Mesothelial cell of epicardium (in vitro differentiated cells): Measurements from ENCODE around the gene FER. TPM values are rescaled to one million over a fixed set of nuclear protein-coding genes. Genes with fewer than 3 reads are reported as not detected.

Source experiments
- DNase-seq, 2 experiments: peaks; one replicate each; pipeline ENCODE4 v3.0.0; 2021; ENCODE audit warnings: low spot score in 2 of 2; ENCODE audit not compliant: unreplicated experiment in 2 of 2
- H3K27ac Mint-ChIP-seq: 2 replicates; pipeline ENCODE4 v1.8.0; 2021; ENCODE audit warnings: mixed read lengths
- H3K27me3 Mint-ChIP-seq: 2 replicates; pipeline ENCODE4 v1.8.0; 2021; ENCODE audit warnings: low read depth, mixed read lengths
- H3K36me3 Mint-ChIP-seq: 2 replicates; pipeline ENCODE4 v1.8.0; 2021; ENCODE audit warnings: mixed read lengths
- H3K4me1 Mint-ChIP-seq: 2 replicates; pipeline ENCODE4 v1.8.0; 2021; ENCODE audit warnings: mixed read lengths
- H3K4me3 Mint-ChIP-seq: 2 replicates; pipeline ENCODE4 v1.8.0; 2021; ENCODE audit warnings: mild to moderate bottlenecking, moderate library complexity, mixed read lengths
- H3K9me3 Mint-ChIP-seq: 2 replicates; pipeline ENCODE4 v1.8.0; 2021; ENCODE audit warnings: mixed read lengths
- CTCF ChIP-seq: fragments of 200-600 bp; sonication (generic); IDR thresholded peaks from one replicate; pipeline ENCODE4 v1.5.0; 2021; ENCODE audit warnings: antibody characterized with exemption; ENCODE audit not compliant: unreplicated experiment
- total RNA-seq: library from RNA; stranded (reverse); gene quantifications from 3 replicates; pipeline ENCODE4 v1.2.1, GENCODE V29; 2021

Gene FER
- total RNA-seq, 1 donor from 2014 or later = 44.3 TPM

- Mint-ChIP-seq H3K9me3 (peaks cover 12% of the 10 kb centered on the region), H3K36me3 (no peaks in the 10 kb centered on the region), H3K27me3 (no peaks in the 10 kb centered on the region), H3K4me1 (peaks cover 8% of the 10 kb centered on the region), H3K4me3 (no peak overlapping the region), H3K27ac (no peak overlapping the region)
- no peak for DNase-seq
- TF ChIP-seq CTCF = no peak
These were observed 482.7 kb downstream of the FER start for GRCh38 chr5:109230369-109230768.

DNA sequence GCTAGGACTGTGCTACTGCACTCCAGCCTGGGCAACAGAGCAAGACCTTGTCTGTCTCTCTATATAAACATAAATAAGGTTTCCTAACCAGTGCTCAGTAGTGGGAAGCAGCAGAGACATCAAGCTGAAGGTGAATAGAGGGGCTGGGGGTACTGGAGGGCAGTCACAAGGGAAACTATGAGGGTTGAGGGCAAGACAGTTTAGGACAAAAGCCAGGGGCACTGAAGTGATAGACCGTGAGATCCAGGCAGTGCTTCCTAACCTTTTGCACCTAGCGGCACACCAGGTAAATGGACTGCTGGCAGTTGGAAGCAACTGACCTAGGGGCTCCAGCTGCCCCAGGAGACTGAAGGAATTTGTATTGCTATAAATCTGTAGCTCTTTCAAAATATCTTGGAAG, 483.6 kb downstream of the FER start:
- no peak for DNase-seq
- peaks cover 18% of the 10 kb centered on the region for H3K9me3 Mint-ChIP-seq
- H3K4me3 Mint-ChIP-seq = no peak overlapping the region
- no peak for TF ChIP-seq CTCF
- peaks cover 5% of the 10 kb centered on the region for H3K36me3 Mint-ChIP-seq
- H3K27ac Mint-ChIP-seq = no peak overlapping the region
- H3K4me1 Mint-ChIP-seq = no peaks in the 10 kb centered on the region
- H3K27me3 Mint-ChIP-seq = no peaks in the 10 kb centered on the region

DNA sequence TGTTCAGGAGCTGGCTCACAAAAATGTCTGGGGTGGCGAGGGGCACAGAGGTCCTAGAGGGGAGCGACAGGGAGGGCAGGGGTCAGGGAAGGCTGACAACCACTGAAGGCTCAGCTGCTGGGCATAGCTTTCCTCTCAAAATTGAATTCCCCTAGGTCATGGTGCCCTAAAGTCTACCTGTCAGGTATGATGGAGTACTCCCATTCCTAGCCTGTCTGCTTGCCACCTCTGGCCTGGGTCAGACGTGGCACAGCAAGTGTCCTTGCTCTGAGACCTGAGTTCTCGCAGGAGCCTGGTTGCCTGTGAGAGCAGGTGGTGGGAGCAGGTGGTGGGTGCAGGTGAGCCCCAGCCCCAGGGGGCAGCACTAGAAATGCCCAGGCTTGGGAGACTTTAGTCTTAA, 486.7 kb downstream of the FER start:
- Mint-ChIP-seq H3K36me3 (peaks cover 5% of the 10 kb centered on the region), H3K9me3 (peaks cover 19% of the 10 kb centered on the region), H3K4me1 (peaks cover 2% of the 10 kb centered on the region), H3K4me3 (no peak overlapping the region), H3K27me3 (no peaks in the 10 kb centered on the region), H3K27ac (no peak overlapping the region)
- TF ChIP-seq CTCF = no peak
- DNase-seq = no peak

GRCh38 chr5:109239456-109239855, 491.8 kb downstream of the FER start:
- H3K36me3 Mint-ChIP-seq = peaks cover 5% of the 10 kb centered on the region
- H3K4me3 Mint-ChIP-seq = no peak overlapping the region
- peaks cover 15% of the 10 kb centered on the region for H3K4me1 Mint-ChIP-seq
- peaks cover 2% of the 10 kb centered on the region for H3K27me3 Mint-ChIP-seq
- H3K9me3 Mint-ChIP-seq = peaks cover 13% of the 10 kb centered on the region
- TF ChIP-seq CTCF = no peak
- no peak overlapping the region for H3K27ac Mint-ChIP-seq
- no peak for DNase-seq

DNA sequence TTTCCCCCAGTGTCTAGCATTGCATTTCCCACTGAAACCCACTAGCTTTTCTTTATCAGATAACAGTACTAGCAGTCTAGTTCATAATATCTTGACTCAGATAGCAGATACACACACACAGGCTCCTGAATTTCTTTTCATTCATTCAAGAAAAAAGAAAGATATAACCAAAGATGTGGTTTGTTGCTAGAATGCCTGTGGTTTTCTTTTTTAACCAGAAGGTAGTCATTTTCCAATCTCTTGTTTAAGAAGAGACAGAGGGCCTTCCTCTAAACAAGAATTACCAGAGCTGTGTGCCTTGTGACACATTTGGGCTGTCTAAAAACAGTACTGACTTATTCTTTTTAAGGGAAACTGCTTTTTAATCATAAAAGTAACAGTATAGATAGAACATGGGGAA, 494.8 kb downstream of the FER start:
- H3K4me3 Mint-ChIP-seq = no peak overlapping the region
- no peak overlapping the region for H3K27ac Mint-ChIP-seq
- no peak for TF ChIP-seq CTCF
- peaks cover 15% of the 10 kb centered on the region for H3K4me1 Mint-ChIP-seq
- DNase-seq = no peak
- peaks cover 17% of the 10 kb centered on the region for H3K9me3 Mint-ChIP-seq
- H3K36me3 Mint-ChIP-seq = peaks cover 4% of the 10 kb centered on the region
- peaks cover 2% of the 10 kb centered on the region for H3K27me3 Mint-ChIP-seq

GRCh38 chr5:109246395-109246794, 498.7 kb downstream of the FER start:
- DNase-seq = no peak
- Mint-ChIP-seq H3K4me1 (peaks cover 12% of the 10 kb centered on the region), H3K36me3 (peaks cover 4% of the 10 kb centered on the region), H3K4me3 (no peak overlapping the region), H3K27me3 (peaks cover under 1% of the 10 kb centered on the region), H3K27ac (no peak overlapping the region), H3K9me3 (peaks cover 21% of the 10 kb centered on the region)
- no peak for TF ChIP-seq CTCF
